ENCODE measurements around the gene MTCL1. TPM values are rescaled to one million over a fixed set of nuclear protein-coding genes. Genes with fewer than 3 reads are reported as not detected.

MTCL1 gene
- polyA plus RNA-seq, 1 donor: 24.0 TPM

DNA sequence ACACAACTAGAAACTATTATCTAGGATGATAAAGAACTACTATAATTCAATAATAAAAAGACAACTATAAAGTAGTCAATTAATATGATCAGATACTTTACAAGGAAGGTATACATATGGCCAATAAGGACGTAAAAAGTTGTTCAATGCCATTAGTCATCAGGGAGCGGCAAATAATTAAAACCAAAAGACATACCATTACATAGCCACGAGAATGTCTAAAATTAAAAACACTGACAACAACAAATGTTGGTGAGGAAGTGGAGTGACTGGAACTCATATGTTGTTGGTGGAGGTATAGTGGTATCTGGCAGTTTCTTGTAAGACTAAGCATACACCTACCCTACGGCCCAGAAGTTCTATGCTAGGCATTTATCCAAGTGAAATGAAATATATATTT, 152.4 kb downstream of the MTCL1 start:
- Histone ChIP-seq H3K27ac (ENCODE audit: low read length) (no peak overlapping the region), H3K4me3 (ENCODE audit: low read length) (no peak overlapping the region), H3K27me3 (ENCODE audit: control insufficient read depth, insufficient read depth, low read length) (no peaks in the 10 kb centered on the region), H3K9me3 (ENCODE audit: control insufficient read depth, low read depth, low read length) (peaks cover 3% of the 10 kb centered on the region), H3K36me3 (ENCODE audit: control insufficient read depth, insufficient read depth, low read length) (no peaks in the 10 kb centered on the region), H3K4me1 (ENCODE audit: control insufficient read depth, insufficient read depth, low read length) (no peaks in the 10 kb centered on the region)
- no peak for DNase-seq
- WGBS (ENCODE audit: insufficient coverage, low lambda C conversion rate): 100% methylated on average over 1 of the region's 4 CpGs

DNA sequence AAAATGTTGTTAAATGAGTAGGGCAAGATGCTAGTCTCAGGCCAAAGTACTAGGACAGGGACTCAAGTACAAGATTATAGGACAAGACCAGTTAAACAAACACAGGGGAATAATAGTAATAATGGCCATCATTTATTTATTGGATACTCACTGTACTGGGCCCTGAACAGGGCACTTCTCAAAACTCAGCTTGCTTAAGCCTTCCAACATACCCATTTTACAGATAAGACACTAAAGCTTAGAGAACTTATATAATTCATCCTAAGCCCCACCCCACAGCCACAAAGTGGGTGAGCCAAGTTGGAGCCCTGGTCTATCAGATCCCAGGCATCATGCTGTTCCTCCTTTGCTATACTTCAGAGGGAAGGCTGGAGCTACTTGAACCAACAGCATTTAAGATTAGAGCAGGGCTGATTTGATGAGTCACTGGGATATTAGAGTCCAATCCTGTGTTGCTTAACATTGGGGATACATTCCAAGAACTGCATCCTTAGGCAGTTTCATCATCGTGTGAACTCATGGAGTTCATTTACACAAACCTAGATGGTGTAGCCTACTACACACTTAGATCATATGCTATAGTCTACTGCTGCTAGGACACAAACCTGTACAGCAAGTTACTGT, 153.6 kb downstream of the MTCL1 start:
- Histone ChIP-seq H3K4me3 (ENCODE audit: low read length) (no peak overlapping the region), H3K27ac (ENCODE audit: low read length) (no peak overlapping the region), H3K36me3 (ENCODE audit: control insufficient read depth, insufficient read depth, low read length) (no peaks in the 10 kb centered on the region), H3K9me3 (ENCODE audit: control insufficient read depth, low read depth, low read length) (peaks cover 3% of the 10 kb centered on the region), H3K4me1 (ENCODE audit: control insufficient read depth, insufficient read depth, low read length) (no peaks in the 10 kb centered on the region), H3K27me3 (ENCODE audit: control insufficient read depth, insufficient read depth, low read length) (no peaks in the 10 kb centered on the region)
- peak; percentile 37 to 56 for DNase-seq
- no CpG with 5 or more reads among the region's 1 CpG for WGBS (ENCODE audit: insufficient coverage, low lambda C conversion rate)

DNA sequence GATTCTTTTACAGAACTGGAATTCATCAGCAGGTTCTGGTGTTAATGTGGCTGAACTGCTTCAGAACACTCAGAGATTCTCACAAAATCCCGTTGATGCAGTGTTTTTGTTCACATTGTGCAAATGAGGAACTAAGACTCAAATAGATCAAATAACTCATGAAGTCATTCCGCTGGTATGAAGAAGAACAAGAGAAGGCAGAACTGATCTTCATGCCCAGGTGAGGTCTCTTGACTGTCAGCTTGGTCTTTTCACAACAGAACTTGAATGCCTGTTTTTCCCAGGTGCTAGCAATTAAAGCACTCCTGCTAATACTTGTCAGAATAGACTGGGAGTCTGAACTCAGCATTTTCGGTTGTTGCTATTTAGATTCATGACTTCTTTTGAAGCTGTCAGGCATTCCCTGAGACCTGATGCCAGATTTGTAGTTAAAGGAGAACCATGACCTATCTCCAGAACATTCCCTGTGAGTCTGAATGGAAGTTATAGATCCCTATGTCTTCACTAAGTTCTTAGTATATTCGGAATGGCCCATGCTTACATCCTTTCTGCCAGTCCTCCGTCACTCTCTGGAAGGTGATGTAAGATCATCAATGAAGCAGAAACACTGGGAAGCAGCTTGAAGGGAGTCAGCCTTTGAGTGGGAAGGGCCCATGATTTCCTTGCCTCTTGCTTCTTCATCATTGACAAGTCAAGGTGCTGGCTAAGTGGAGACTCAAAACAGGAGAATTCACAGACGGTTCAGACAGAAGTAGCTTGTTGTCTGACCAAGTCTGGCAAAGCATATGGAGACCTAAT, 155.7 kb downstream of the MTCL1 start:
- Histone ChIP-seq H3K27ac (ENCODE audit: low read length) (no peak overlapping the region), H3K36me3 (ENCODE audit: control insufficient read depth, insufficient read depth, low read length) (no peaks in the 10 kb centered on the region)
- WGBS (ENCODE audit: insufficient coverage, low lambda C conversion rate): 100% methylated on average over 2 of the region's 6 CpGs

DNA sequence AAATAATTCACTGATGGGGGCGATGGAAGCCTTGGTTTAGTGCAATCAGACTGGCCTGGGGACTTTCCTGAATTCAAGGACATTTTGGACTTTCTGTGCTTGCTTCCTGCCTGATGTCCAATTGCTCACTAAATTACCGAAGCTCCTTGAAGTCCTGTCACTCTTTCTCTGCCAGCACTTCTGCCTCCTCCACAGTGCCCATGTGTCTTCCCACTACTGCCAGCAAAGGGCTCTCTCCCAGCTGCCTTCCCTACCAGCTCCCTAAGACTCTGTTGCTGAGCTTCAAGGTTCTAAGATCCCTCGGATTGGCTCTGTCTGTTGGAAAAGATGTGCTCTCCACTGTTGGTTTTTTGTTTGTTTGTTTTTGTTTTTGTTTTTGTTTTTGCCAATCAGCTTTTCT, 158.1 kb downstream of the MTCL1 start:
- Histone ChIP-seq H3K9me3 (ENCODE audit: control insufficient read depth, low read depth, low read length) (no peaks in the 10 kb centered on the region), H3K27me3 (ENCODE audit: control insufficient read depth, insufficient read depth, low read length) (no peaks in the 10 kb centered on the region), H3K27ac (ENCODE audit: low read length) (no peak overlapping the region), H3K4me3 (ENCODE audit: low read length) (no peak overlapping the region), H3K36me3 (ENCODE audit: control insufficient read depth, insufficient read depth, low read length) (no peaks in the 10 kb centered on the region), H3K4me1 (ENCODE audit: control insufficient read depth, insufficient read depth, low read length) (no peaks in the 10 kb centered on the region)
- WGBS (ENCODE audit: insufficient coverage, low lambda C conversion rate): 100% methylated on average over 1 of the region's 3 CpGs
- DNase-seq: no peak

More for the DNA sequence above, 155.7 kb downstream of the MTCL1 start:
- Histone ChIP-seq H3K27me3 (ENCODE audit: control insufficient read depth, insufficient read depth, low read length) (no peaks in the 10 kb centered on the region), H3K4me3 (ENCODE audit: low read length) (no peak overlapping the region), H3K4me1 (ENCODE audit: control insufficient read depth, insufficient read depth, low read length) (no peaks in the 10 kb centered on the region), H3K9me3 (ENCODE audit: control insufficient read depth, low read depth, low read length) (peaks cover 3% of the 10 kb centered on the region)
- no peak for DNase-seq

- DNase-seq: no peak
- Histone ChIP-seq H3K36me3 (ENCODE audit: control insufficient read depth, insufficient read depth, low read length) (no peaks in the 10 kb centered on the region), H3K4me3 (ENCODE audit: low read length) (no peak overlapping the region), H3K27me3 (ENCODE audit: control insufficient read depth, insufficient read depth, low read length) (no peaks in the 10 kb centered on the region), H3K4me1 (ENCODE audit: control insufficient read depth, insufficient read depth, low read length) (no peaks in the 10 kb centered on the region), H3K9me3 (ENCODE audit: control insufficient read depth, low read depth, low read length) (no peaks in the 10 kb centered on the region), H3K27ac (ENCODE audit: low read length) (no peak overlapping the region)
- no CpG with 5 or more reads among the region's 4 CpGs for WGBS (ENCODE audit: insufficient coverage, low lambda C conversion rate)
Measured at GRCh38 chr18:8865934-8866333, 160.6 kb downstream of the MTCL1 start.

- Histone ChIP-seq H3K36me3 (ENCODE audit: control insufficient read depth, insufficient read depth, low read length) (no peaks in the 10 kb centered on the region), H3K4me3 (ENCODE audit: low read length) (no peak overlapping the region), H3K27me3 (ENCODE audit: control insufficient read depth, insufficient read depth, low read length) (no peaks in the 10 kb centered on the region), H3K4me1 (ENCODE audit: control insufficient read depth, insufficient read depth, low read length) (no peaks in the 10 kb centered on the region), H3K27ac (ENCODE audit: low read length) (no peak overlapping the region), H3K9me3 (ENCODE audit: control insufficient read depth, low read depth, low read length) (no peaks in the 10 kb centered on the region)
- no CpG with 5 or more reads among the region's 1 CpG for WGBS (ENCODE audit: insufficient coverage, low lambda C conversion rate)
- DNase-seq: no peak
Measured at GRCh38 chr18:8866679-8867078, 161.3 kb downstream of the MTCL1 start.

DNA sequence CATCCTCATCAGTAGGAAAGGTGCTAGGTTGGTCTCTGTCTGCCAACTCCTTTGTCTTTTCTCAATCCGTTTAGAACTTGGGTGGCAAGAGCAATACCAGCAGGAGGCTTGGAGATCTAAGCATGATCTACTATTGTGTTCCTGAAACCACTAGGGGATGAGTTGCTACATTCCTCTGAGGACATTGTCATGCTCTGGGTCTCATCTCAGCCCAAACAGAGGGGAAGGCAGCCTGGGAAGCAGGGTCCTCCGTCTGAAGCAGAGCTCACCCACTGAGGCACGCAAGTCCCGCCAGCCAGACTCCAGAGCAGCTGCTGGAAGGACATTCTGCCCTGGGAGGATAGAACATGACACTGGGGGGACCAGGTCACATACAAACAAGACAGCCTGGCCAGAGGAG, 162.9 kb downstream of the MTCL1 start:
- WGBS (ENCODE audit: insufficient coverage, low lambda C conversion rate): no CpG with 5 or more reads among the region's 4 CpGs
- Histone ChIP-seq H3K4me3 (ENCODE audit: low read length) (no peak overlapping the region), H3K27ac (ENCODE audit: low read length) (no peak overlapping the region), H3K36me3 (ENCODE audit: control insufficient read depth, insufficient read depth, low read length) (no peaks in the 10 kb centered on the region), H3K27me3 (ENCODE audit: control insufficient read depth, insufficient read depth, low read length) (no peaks in the 10 kb centered on the region), H3K9me3 (ENCODE audit: control insufficient read depth, low read depth, low read length) (no peaks in the 10 kb centered on the region), H3K4me1 (ENCODE audit: control insufficient read depth, insufficient read depth, low read length) (no peaks in the 10 kb centered on the region)
- DNase-seq: no peak

DNA sequence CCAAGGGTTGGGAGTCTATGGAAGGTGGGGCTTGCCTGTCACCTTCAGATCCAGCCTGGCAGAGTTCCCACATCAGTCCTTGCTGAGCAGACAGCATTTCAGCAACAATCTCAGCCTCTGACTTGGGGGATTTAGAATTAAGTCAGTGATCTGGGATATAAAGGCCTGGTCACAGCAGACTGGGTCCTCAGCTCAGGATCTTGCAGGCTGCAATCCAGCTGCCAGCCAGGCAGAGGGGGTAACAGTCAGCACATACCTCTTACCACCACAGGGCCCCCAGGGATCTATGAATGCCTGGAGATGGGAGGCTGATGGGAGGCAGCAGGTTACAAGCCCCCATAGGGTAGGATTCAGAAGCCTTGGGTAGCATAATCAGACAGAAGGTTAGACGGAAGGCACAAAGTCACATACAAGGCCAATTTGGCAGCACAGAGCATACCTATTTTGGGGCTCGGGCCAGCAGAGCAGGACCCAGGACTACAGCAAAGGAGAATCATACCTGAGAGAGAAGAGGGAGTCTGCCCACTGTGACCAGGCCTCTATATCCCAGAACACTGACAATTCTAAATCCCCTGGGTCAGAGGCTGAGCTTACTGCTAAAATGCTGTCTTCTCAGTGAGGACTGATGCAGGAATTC, 163.5 kb downstream of the MTCL1 start:
- no peaks in the 10 kb centered on the region for H3K27me3 ChIP-seq (ENCODE audit: control insufficient read depth, insufficient read depth, low read length)
- H3K27ac ChIP-seq (ENCODE audit: low read length): no peak overlapping the region
- H3K36me3 ChIP-seq (ENCODE audit: control insufficient read depth, insufficient read depth, low read length): no peaks in the 10 kb centered on the region
- H3K4me1 ChIP-seq (ENCODE audit: control insufficient read depth, insufficient read depth, low read length): no peaks in the 10 kb centered on the region
- H3K4me3 ChIP-seq (ENCODE audit: low read length): no peak overlapping the region
- DNase-seq: no peak
- WGBS (ENCODE audit: insufficient coverage, low lambda C conversion rate): no CpG with 5 or more reads among the region's 2 CpGs
- no peaks in the 10 kb centered on the region for H3K9me3 ChIP-seq (ENCODE audit: control insufficient read depth, low read depth, low read length)

- no peaks in the 10 kb centered on the region for H3K4me1 ChIP-seq (ENCODE audit: control insufficient read depth, insufficient read depth, low read length)
- no peaks in the 10 kb centered on the region for H3K36me3 ChIP-seq (ENCODE audit: control insufficient read depth, insufficient read depth, low read length)
- WGBS (ENCODE audit: insufficient coverage, low lambda C conversion rate): no CpG with 5 or more reads among the region's 5 CpGs
- no peak overlapping the region for H3K27ac ChIP-seq (ENCODE audit: low read length)
- no peak for DNase-seq
- no peaks in the 10 kb centered on the region for H3K27me3 ChIP-seq (ENCODE audit: control insufficient read depth, insufficient read depth, low read length)
- no peaks in the 10 kb centered on the region for H3K9me3 ChIP-seq (ENCODE audit: control insufficient read depth, low read depth, low read length)
- H3K4me3 ChIP-seq (ENCODE audit: low read length): no peak overlapping the region
Measured at GRCh38 chr18:8869696-8870095, 164.3 kb downstream of the MTCL1 start.

DNA sequence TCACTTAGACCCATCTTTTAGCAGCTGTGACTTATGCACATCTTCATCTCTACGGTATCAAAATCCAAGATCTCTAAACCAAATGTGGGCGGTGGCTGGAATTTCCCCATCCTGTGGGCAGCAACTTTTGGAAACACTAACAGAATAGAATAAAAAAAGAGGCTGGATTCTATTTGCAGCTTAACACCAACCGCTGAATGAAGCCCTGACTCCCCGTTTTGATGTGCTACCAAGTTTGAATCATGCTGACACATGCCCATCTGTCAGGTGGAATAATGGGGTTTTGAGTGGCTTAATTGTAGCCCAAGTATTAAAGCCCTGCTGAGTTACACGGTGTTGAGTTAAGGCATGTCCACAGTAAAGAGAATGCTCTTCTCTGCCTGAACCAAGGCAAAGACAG, 165.2 kb downstream of the MTCL1 start:
- H3K4me1 ChIP-seq (ENCODE audit: control insufficient read depth, insufficient read depth, low read length): no peaks in the 10 kb centered on the region
- no peaks in the 10 kb centered on the region for H3K36me3 ChIP-seq (ENCODE audit: control insufficient read depth, insufficient read depth, low read length)
- H3K27me3 ChIP-seq (ENCODE audit: control insufficient read depth, insufficient read depth, low read length): no peaks in the 10 kb centered on the region
- H3K9me3 ChIP-seq (ENCODE audit: control insufficient read depth, low read depth, low read length): no peaks in the 10 kb centered on the region
- H3K27ac ChIP-seq (ENCODE audit: low read length): no peak overlapping the region
- 100% methylated on average over 1 of the region's 5 CpGs for WGBS (ENCODE audit: insufficient coverage, low lambda C conversion rate)
- no peak overlapping the region for H3K4me3 ChIP-seq (ENCODE audit: low read length)
- no peak for DNase-seq

All from large intestine (tissue), 3 donors.